ENCODE results near the gene EDIL3.

GRCh38 chr5:84204772-84205171 is 179.9 kb downstream of the EDIL3 start:
- TF ChIP-seq HDAC2 (IDR thresholded peaks at IDR 0.05) (no peak), KDM1A (IDR thresholded peaks at IDR 0.05; ENCODE audit: borderline replicate concordance) (no peak), CHD1 (IDR thresholded peaks at IDR 0.05; ENCODE audit: low read depth, low read length) (no peak), POLR2AphosphoS5 (IDR thresholded peaks at IDR 0.05; ENCODE audit: low read length) (no peak), SMAD1 (IDR thresholded peaks at IDR 0.05; ENCODE audit: low read depth, partially characterized antibody) (no peak), CTCF (IDR thresholded peaks at IDR 0.05 in 2 of 3, conservative IDR thresholded peaks at IDR 0.05 in 1 of 3; ENCODE audit: control insufficient read depth in 2 of 3, extremely low read depth in 1 of 3, insufficient read depth in 1 of 3, low read depth in 3 of 3, low read length in 3 of 3) (no peak), RAD51 (IDR thresholded peaks at IDR 0.05) (no peak), PAX5 (IDR thresholded peaks at IDR 0.05; ENCODE audit: borderline replicate concordance, low read depth, low read length) (no peak), ASH2L (IDR thresholded peaks at IDR 0.05; ENCODE audit: borderline replicate concordance, low read depth) (no peak), YY1 (IDR thresholded peaks at IDR 0.05; ENCODE audit: low read depth, low read length) (no peak)
